HG02870 (cell line): Measurements from ENCODE around the gene SGPP1.
"Not testable (repeated sequence)": the region's sequence is repeated elsewhere in the genome, so short reads cannot be mapped to it uniquely, and the experiment has no call there.

Experiments
- ATAC-seq: cut with Tn5 transposase; IDR thresholded peaks from one replicate; pipeline ENCODE4 v1.9.1; 2021; ENCODE audit warnings: mild to moderate bottlenecking, moderate library complexity; ENCODE audit not compliant: unreplicated experiment

Gene SGPP1

GRCh38 chr14:63673886-63674497 is 53.9 kb downstream of the SGPP1 start:
- no peak for ATAC-seq

- no peak for ATAC-seq
These were observed 54.6 kb downstream of the SGPP1 start for GRCh38 chr14:63673255-63673654.

- ATAC-seq = no peak
These were observed 55.3 kb downstream of the SGPP1 start for GRCh38 chr14:63672417-63673180.

GRCh38 chr14:63671987-63672386 is 55.9 kb downstream of the SGPP1 start:
- no peak for ATAC-seq

- ATAC-seq = no peak
These were observed 57.2 kb downstream of the SGPP1 start for GRCh38 chr14:63670692-63671091.

- ATAC-seq = no peak
These were observed 61.5 kb downstream of the SGPP1 start for GRCh38 chr14:63666335-63666734.

GRCh38 chr14:63663428-63664341 is 64.2 kb downstream of the SGPP1 start:
- ATAC-seq = no peak

- no peak for ATAC-seq
These were observed 65.1 kb downstream of the SGPP1 start for GRCh38 chr14:63662776-63663175.

- not testable (repeated sequence) for ATAC-seq
These were observed 66.0 kb downstream of the SGPP1 start for GRCh38 chr14:63661881-63662280.

GRCh38 chr14:63659726-63660125 is 68.1 kb downstream of the SGPP1 start:
- ATAC-seq = no peak

- ATAC-seq = no peak
These were observed 71.7 kb downstream of the SGPP1 start for GRCh38 chr14:63656194-63656593.

- ATAC-seq = no peak
These were observed 72.9 kb downstream of the SGPP1 start for GRCh38 chr14:63654936-63655335.

GRCh38 chr14:63654346-63654745 is 73.5 kb downstream of the SGPP1 start:
- ATAC-seq = no peak

- ATAC-seq = no peak
These were observed 75.5 kb downstream of the SGPP1 start for GRCh38 chr14:63652406-63652805.

- ATAC-seq = no peak
These were observed 77.5 kb downstream of the SGPP1 start for GRCh38 chr14:63650256-63650952.

GRCh38 chr14:63647696-63648410 is 80.0 kb downstream of the SGPP1 start:
- ATAC-seq = peak; percentile 67

- ATAC-seq = no peak
These were observed 83.1 kb downstream of the SGPP1 start for GRCh38 chr14:63644741-63645140.

GRCh38 chr14:63642656-63643382 is 85.0 kb downstream of the SGPP1 start:
- ATAC-seq = no peak

GRCh38 chr14:63642229-63642611 is 85.6 kb downstream of the SGPP1 start:
- ATAC-seq = peak; percentile 56
